Measurements from ENCODE around the gene ZBTB40.

The ZBTB40 gene

GRCh38 chr1:22562584-22563583, 111.2 kb downstream of the ZBTB40 start, which contains the start of gene EPHA8:
TSS of gene EPHA8 (plus strand) at chr1:22563489. CDS start at chr1:22563636, 147 bp downstream.
- DNase-seq (ENCODE audit: low spot score) = no peak

DNA sequence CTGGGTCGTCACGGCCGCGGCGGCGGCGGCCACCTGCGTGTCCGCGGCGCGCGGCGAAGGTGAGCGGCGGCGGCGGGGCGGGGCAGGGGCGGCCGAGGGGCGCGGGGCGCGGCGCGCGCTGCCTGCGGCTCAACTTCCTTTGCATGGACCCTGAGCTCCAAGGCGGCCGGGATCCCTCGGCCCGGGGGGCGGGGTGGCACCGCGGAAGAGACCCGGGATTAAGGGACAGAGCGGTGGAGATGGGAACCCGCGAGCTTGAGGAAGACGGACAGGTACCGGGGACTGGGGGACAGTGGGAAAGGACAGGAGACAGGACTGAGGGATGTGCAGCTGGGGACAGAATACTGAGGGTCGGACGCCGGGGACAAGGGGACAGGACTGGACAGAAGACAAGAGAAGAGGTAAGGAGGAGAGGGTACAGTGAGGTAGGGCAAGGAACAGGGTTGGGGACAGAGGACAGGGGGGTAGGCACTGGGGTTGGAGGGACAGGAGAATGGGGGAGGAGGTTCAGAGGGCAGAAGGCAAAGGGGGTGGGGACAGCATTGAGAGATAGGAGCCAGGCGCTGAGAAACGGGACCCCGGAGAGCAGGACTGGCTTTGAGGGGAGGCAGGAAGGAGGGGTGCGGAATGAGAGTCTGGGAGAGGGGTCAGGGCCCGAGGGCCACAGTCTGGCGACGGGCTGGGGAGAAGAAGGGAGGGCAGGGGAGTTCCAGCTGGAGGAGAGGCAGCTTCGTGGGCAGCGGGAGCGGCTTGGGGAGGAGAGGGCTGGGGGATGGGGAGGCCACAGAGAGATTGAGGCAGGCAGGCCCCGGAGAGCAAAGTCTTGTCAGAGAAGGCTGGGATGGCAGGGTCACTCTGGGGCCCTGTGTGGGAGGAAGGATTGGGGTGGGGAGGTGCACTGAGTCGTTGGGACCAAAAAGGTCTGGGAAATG, 112.3 kb downstream of the ZBTB40 start:
- no peak for DNase-seq (ENCODE audit: low spot score)

DNA sequence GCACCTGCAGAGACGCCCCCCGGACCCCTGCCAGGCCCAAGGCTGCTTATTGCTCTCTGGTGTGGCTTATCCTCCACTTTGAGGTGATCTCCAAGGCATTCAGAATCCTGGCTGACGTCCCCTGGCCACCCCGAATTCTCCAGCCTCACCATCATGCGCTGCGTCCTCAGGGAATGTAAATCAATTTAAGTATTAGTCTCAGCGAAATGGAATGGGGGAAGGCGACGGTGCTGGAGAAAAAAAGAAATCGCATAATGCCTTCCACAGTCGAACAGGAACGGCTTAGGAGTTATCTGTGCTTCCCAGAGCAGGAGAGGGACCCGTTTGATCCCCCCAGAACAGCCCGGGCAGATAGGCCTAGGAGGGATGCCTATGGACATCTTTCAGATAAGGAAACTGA, 114.5 kb downstream of the ZBTB40 start:
- DNase-seq (ENCODE audit: low spot score) = no peak

GRCh38 chr1:22567197-22567596, 115.5 kb downstream of the ZBTB40 start:
- no peak for DNase-seq (ENCODE audit: low spot score)

DNA sequence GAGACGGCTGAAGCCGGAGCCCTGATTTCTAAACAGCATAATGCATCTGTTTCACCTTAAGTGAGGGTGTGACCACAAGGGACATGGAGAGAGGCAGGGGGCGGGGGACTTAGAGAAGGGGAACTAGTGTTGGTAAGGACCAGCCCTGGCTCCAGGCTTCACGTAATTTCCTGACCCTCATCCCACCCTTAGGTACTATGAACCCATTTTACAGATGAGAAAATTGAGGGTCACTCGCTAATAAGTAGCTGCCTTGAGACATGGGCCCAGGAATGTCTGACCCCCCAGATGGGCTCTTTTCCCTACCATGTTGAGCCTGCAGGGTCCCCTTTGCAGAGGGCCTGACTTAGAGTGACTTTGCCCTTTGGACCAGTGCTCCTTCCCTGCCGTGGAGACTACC, 116.3 kb downstream of the ZBTB40 start:
- no peak for DNase-seq (ENCODE audit: low spot score)

DNA sequence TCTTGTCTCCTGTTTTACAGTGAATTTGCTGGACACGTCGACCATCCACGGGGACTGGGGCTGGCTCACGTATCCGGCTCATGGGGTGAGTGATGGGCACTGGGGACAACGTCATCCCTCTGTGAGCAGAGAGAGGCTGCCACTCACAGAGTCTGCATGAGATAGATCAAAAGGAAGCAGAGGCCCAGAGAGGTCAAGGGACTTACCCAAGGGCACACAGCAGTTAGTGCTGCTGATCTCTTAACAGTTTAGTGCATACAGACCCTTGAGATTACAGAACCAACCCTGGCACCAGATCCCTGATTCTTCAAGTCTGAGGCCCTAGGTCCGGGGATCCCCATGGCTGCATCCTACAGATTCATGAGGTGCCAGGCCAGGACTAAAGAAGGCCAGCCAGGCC, 117.6 kb downstream of the ZBTB40 start:
- no peak for DNase-seq (ENCODE audit: low spot score)

GRCh38 chr1:22570140-22570909, 118.7 kb downstream of the ZBTB40 start:
- DNase-seq (ENCODE audit: low spot score) = no peak

- DNase-seq (ENCODE audit: low spot score) = no peak
Measured at GRCh38 chr1:22572818-22573217, 121.2 kb downstream of the ZBTB40 start.

DNA sequence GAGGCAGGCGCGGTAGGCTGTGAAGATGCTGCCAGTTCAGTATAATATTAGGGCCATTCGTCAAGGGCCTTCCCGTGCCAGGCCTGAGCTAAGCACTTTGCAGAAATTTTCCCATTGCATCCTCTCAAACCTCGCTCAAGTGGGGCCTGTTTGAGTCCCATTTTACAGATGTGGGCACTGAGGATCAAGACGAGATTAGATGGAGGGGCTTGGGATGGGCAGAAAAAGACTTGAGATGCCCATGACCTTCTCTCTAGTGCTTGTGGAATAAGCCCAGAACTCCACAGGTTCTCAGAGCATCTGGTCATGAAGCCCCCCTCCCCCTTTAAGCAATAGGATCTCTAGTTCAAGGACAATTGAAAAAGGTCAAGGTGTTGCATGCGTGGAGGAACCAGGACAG, 121.6 kb downstream of the ZBTB40 start:
- no peak for DNase-seq (ENCODE audit: low spot score)

- DNase-seq (ENCODE audit: low spot score) = no peak
Measured at GRCh38 chr1:22575532-22576149, 124.0 kb downstream of the ZBTB40 start.

DNA sequence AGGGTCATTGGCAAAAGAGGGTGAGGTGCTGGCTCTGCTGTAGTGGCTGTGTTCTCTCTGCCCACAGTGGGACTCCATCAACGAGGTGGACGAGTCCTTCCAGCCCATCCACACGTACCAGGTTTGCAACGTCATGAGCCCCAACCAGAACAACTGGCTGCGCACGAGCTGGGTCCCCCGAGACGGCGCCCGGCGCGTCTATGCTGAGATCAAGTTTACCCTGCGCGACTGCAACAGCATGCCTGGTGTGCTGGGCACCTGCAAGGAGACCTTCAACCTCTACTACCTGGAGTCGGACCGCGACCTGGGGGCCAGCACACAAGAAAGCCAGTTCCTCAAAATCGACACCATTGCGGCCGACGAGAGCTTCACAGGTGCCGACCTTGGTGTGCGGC, 124.5 kb downstream of the ZBTB40 start:
- no peak for DNase-seq (ENCODE audit: low spot score)

DNA sequence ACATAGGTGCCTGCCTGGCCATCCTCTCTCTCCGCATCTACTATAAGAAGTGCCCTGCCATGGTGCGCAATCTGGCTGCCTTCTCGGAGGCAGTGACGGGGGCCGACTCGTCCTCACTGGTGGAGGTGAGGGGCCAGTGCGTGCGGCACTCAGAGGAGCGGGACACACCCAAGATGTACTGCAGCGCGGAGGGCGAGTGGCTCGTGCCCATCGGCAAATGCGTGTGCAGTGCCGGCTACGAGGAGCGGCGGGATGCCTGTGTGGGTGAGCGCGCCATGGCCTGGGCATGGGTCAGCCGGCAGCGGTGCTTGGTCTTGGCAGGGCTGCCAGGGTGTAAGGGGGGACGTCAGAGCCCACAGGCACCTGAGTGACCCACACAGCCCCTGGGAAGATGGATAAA, 125.0 kb downstream of the ZBTB40 start:
- no peak for DNase-seq (ENCODE audit: low spot score)

GRCh38 chr1:22578732-22579361, 127.2 kb downstream of the ZBTB40 start:
- DNase-seq (ENCODE audit: low spot score) = no peak

DNA sequence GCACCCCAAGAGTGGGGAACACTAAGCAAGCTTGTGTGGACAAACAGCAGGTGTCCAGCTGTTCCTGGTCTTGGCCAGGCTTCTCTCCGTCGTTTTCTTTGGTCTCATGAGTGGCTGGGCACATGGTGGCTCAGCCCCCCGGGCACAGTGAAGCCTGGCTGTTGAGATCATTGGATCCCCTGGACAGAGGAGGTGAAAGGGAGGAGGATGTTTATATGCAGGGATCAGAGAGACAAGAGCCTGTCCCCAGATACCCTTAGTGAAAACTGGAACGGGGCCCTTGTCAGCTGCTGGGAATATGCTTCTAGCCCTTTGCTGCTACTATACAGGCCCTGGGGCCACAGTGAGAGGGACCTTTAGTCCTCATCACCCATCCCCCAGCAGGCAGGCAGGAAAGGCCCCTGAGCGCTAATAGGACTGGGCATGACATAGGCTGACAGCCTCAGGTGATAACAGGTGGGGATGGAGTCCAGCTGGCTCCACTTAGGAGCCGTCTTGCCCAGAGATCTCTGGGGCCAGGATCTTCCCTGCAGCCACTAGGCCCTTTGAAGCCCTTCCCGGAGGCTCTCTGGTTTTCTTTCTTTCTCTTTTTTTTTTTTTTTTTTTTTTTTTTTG, 128.0 kb downstream of the ZBTB40 start:
- DNase-seq (ENCODE audit: low spot score) = no peak
